Measurements from ENCODE around the gene TRRAP.

DNA sequence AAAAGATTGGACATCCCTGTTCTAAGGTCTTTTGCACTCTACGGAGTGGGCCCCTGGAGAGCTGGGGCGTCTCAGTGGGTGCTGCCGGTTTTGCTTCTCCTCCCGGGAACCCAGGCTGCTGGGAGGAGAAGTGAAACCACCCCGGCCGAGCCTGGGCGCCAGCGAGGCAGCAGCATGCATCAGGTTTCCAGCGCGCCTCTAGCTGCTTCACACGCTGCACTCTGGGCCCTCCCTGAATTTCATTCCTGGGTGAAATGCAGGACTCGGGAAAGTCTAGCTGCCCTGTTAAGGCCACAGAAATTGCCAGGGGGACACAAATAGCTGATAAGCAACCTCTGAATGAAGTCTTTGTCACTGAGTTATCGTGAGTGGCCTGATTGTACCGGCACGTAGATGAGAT lies 127.4 kb downstream of the TRRAP start:
- TF ChIP-seq, protein P1, sequence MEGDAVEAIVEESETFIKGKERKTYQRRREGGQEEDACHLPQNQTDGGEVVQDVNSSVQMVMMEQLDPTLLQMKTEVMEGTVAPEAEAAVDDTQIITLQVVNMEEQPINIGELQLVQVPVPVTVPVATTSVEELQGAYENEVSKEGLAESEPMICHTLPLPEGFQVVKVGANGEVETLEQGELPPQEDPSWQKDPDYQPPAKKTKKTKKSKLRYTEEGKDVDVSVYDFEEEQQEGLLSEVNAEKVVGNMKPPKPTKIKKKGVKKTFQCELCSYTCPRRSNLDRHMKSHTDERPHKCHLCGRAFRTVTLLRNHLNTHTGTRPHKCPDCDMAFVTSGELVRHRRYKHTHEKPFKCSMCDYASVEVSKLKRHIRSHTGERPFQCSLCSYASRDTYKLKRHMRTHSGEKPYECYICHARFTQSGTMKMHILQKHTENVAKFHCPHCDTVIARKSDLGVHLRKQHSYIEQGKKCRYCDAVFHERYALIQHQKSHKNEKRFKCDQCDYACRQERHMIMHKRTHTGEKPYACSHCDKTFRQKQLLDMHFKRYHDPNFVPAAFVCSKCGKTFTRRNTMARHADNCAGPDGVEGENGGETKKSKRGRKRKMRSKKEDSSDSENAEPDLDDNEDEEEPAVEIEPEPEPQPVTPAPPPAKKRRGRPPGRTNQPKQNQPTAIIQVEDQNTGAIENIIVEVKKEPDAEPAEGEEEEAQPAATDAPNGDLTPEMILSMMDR (IDR thresholded peaks at IDR 0.05; ENCODE audit: low read length), result no peak
- no peak for TF ChIP-seq EZH2 (optimal IDR thresholded peaks at IDR 0.05; ENCODE audit: low read depth, low read length)

All from MM.1S (cell line).